Activated T-cell treated with anti-CD3 and anti-CD28 coated beads, Interleukin-2, amount 50 U/mL, for 72 hours (primary cell): ENCODE data around the gene SCLY. TPM values are rescaled to one million over a fixed set of nuclear protein-coding genes. Genes with fewer than 3 reads are reported as not detected.

Experiments used
- ATAC-seq, 2 donors: fragments of 150-1000 bp; cut with Tn5 transposase; replicated peaks in 1 of 2; 2 replicates each; pipeline ENCODE4 v1.10.0; 2021; ENCODE audit warnings: moderate library complexity in 2 of 2, mild to moderate bottlenecking in 1 of 2
- DNase-seq, 2 donors: peaks; one replicate each; pipeline ENCODE4 v3.0.0; 2021 to 2022; ENCODE audit warnings: mixed read lengths in 1 of 2
- H3K27ac Mint-ChIP-seq: one replicate; pipeline ENCODE4 v1.8.0; 2022; ENCODE audit warnings: mild to moderate bottlenecking, moderate library complexity, mixed read lengths
- H3K27me3 Mint-ChIP-seq: one replicate; pipeline ENCODE4 v1.8.0; 2022; ENCODE audit warnings: low read depth, mixed read lengths
- H3K36me3 Mint-ChIP-seq, 2 donors: one replicate each; pipeline ENCODE4 v1.8.0; 2022; ENCODE audit warnings: mixed read lengths in 2 of 2, mild to moderate bottlenecking in 1 of 2; ENCODE audit not compliant: insufficient read depth in 2 of 2
- H3K4me1 Mint-ChIP-seq: one replicate; pipeline ENCODE4 v1.8.0; 2022; ENCODE audit warnings: low read depth, mixed read lengths
- H3K4me3 Mint-ChIP-seq, 2 donors: one replicate each; pipeline ENCODE4 v1.8.0; 2022; ENCODE audit warnings: mild to moderate bottlenecking in 2 of 2, mixed read lengths in 2 of 2, moderate library complexity in 2 of 2
- H3K9me3 Mint-ChIP-seq, 2 donors: one replicate each; pipeline ENCODE4 v1.8.0; 2022; ENCODE audit warnings: mixed read lengths in 2 of 2
- total RNA-seq, 2 donors: library from RNA; stranded (reverse); gene quantifications; one replicate each; pipeline ENCODE4 v1.2.3, GENCODE V29; 2022

SCLY gene
- total RNA-seq, 2 donors from 2014 or later, result 36.3 to 38.2 TPM

DNA sequence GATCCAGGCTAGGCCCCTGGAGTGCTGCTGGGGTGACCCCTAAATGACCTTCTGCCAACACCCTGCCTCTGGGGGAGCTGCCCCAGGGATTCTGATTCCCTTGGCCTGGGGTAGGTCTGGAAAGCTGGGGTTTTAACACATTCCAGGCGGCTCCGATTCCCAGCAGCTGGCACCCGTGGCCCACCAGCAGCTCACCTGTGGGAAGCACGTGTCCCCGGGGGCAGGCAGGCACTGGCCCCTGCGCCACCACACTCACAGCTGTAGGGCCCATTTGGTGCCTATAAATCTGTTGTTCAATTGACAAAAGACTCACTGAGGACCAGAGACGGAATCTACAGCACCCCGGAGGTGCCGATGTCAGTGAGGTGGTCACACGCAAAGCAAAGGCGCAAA, 73.6 kb downstream of the SCLY start:
- no peak for DNase-seq
- Mint-ChIP-seq H3K27me3 (no peaks in the 10 kb centered on the region), H3K27ac (no peak overlapping the region), H3K36me3 (no peaks in the 10 kb centered on the region), H3K4me1 (no peaks in the 10 kb centered on the region), H3K9me3 (no peaks in the 10 kb centered on the region), H3K4me3 (no peak overlapping the region)
- ATAC-seq, result no peak

GRCh38 chr2:238135601-238136150, 74.9 kb downstream of the SCLY start:
- H3K27me3 Mint-ChIP-seq, result no peaks in the 10 kb centered on the region
- ATAC-seq, result no peak
- H3K36me3 Mint-ChIP-seq, result no peaks in the 10 kb centered on the region
- DNase-seq, result no peak
- no peaks in the 10 kb centered on the region for H3K4me1 Mint-ChIP-seq
- no peak overlapping the region for H3K4me3 Mint-ChIP-seq
- H3K27ac Mint-ChIP-seq, result no peak overlapping the region
- no peaks in the 10 kb centered on the region for H3K9me3 Mint-ChIP-seq

DNA sequence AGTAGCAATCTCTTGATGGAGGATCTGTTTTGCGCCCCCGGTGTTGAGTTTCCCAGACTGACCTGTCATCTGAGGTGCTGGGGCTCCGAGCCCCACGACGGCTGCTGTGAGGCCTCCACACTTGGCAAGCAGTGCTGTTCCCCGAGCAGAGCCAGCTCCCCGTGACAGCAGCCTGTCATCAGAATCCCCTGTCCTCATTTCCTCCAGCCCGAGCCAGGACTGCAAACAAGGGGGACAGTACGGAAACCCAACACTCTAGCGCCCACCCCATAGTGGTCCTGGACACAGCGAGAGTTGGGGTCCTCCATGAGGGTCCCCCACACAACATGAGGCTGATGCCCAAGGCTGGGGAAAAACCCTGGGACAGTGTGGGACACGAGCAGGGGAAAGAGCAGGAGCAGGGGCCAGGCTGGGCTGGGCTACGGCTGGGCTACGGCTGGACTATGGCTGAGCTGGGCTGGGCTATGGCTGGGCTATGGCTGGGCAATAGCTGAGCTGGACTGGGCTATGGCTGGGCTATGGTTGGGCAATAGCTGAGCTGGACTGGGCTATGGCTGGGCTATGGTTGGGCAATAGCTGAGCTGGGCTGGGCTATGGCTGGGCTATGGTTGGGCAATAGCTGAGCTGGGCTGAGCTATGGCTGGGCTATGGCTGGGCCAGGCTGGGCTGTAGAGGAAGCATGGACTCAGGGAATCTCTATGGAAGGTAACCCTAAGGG, 76.2 kb downstream of the SCLY start:
- Mint-ChIP-seq H3K4me1 (no peaks in the 10 kb centered on the region), H3K9me3 (no peaks in the 10 kb centered on the region), H3K27me3 (no peaks in the 10 kb centered on the region), H3K27ac (no peak overlapping the region), H3K36me3 (no peaks in the 10 kb centered on the region), H3K4me3 (no peak overlapping the region)
- DNase-seq (no peak), ATAC-seq (no peak)

GRCh38 chr2:238137885-238138284, 77.1 kb downstream of the SCLY start:
- no peak overlapping the region for H3K4me3 Mint-ChIP-seq
- H3K27me3 Mint-ChIP-seq, result no peaks in the 10 kb centered on the region
- H3K9me3 Mint-ChIP-seq, result no peaks in the 10 kb centered on the region
- ATAC-seq (no peak), DNase-seq (no peak)
- no peaks in the 10 kb centered on the region for H3K36me3 Mint-ChIP-seq
- H3K27ac Mint-ChIP-seq, result no peak overlapping the region
- no peaks in the 10 kb centered on the region for H3K4me1 Mint-ChIP-seq

GRCh38 chr2:238138331-238139195, 77.8 kb downstream of the SCLY start, which contains the start of gene KLHL30:
TSS of gene KLHL30 (plus strand) at chr2:238138668. CDS start at chr2:238140755, 2,087 bp downstream.
- H3K4me1 Mint-ChIP-seq, result peaks cover 1% of the 10 kb centered on the region
- H3K27ac Mint-ChIP-seq, result no peak within 1 kb of the TSS
- DNase-seq (no peak), ATAC-seq (no peak)
- H3K4me3 Mint-ChIP-seq, result no peak within 1 kb of the TSS
- H3K36me3 Mint-ChIP-seq, result no peaks in the 10 kb centered on the region
- H3K9me3 Mint-ChIP-seq, result no peaks in the 10 kb centered on the region
- H3K27me3 Mint-ChIP-seq, result no peaks in the 10 kb centered on the region

DNA sequence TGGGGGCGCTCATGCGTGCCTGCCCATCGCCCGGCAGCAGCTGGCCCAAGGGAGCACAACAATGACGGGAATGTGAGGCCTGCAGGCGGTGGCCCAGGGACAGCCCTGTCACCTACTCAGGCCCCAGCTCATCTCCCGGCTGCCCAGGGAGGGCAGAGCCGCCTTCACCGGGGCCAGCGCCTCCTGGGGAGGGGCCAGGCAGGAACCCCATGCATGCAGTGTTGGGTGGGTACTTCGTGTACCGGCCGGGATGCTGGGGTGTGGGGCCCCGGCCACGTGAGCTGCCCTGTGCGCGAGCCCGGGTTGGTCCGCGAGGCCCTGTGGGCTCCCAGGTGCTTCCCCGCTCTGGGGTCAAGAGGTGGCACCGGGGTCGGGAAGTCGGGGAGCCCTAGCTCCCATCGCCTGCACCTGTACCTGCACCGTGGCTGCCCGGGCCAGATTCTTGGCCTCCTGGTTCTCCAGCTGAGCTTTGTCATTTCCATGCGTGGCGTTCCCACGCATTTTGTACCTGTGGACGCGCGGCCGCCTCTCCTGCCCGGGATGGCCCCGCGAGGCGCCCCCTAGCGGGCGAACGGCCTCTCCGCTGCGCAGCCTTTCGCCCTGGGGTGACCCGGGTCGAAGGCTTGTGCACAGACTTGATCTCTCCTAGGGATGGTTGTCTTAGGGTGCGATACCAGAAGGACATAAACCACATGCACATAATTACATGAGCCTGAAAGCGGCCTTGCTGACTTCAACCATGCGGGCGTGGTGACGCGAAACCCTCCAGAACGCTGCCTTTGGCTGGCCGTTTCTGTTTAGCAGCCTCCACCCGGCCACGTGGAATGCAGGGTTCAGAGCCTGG, 78.6 kb downstream of the SCLY start:
- Mint-ChIP-seq H3K27me3 (no peaks in the 10 kb centered on the region), H3K4me1 (peaks cover 7% of the 10 kb centered on the region), H3K9me3 (no peaks in the 10 kb centered on the region), H3K36me3 (no peaks in the 10 kb centered on the region), H3K4me3 (no peak overlapping the region), H3K27ac (no peak overlapping the region)
- DNase-seq (peak; percentile 35 to 55), ATAC-seq (peak; percentile 37 to 45)

- DNase-seq (no peak), ATAC-seq (no peak)
- Mint-ChIP-seq H3K9me3 (no peaks in the 10 kb centered on the region), H3K27me3 (no peaks in the 10 kb centered on the region), H3K4me3 (no peak overlapping the region), H3K4me1 (peaks cover 7% of the 10 kb centered on the region), H3K36me3 (no peaks in the 10 kb centered on the region), H3K27ac (no peak overlapping the region)
Measured at GRCh38 chr2:238140040-238140439, 79.2 kb downstream of the SCLY start.

DNA sequence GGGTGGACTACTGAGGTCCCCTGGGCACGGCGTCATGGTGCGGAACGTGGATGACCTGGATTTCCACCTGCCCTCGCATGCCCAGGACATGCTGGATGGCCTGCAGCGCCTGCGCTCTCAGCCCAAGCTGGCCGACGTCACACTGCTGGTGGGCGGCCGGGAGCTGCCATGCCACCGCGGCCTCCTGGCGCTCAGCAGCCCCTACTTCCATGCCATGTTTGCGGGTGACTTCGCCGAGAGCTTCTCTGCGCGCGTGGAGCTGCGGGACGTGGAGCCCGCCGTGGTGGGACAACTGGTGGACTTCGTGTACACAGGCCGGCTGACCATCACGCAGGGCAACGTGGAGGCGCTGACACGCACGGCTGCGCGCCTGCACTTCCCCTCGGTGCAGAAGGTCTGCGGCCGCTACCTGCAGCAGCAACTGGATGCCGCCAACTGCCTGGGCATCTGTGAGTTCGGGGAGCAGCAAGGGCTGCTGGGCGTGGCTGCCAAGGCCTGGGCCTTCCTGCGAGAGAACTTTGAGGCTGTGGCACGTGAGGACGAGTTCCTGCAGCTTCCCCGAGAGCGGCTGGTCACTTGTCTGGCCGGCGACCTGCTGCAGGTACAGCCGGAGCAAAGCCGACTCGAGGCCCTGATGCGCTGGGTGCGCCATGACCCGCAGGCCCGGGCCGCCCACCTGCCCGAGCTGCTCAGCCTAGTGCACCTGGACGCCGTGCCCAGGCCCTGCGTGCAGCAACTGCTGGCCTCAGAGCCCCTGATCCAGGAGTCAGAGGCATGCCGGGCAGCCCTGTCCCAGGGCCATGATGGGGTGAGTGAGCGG, 80.1 kb downstream of the SCLY start:
- H3K9me3 Mint-ChIP-seq, result no peaks in the 10 kb centered on the region
- no peak for DNase-seq

GRCh38 chr2:238141541-238142318, 80.9 kb downstream of the SCLY start:
- no peak overlapping the region for H3K27ac Mint-ChIP-seq
- ATAC-seq, result no peak
- no peaks in the 10 kb centered on the region for H3K36me3 Mint-ChIP-seq
- H3K9me3 Mint-ChIP-seq, result no peaks in the 10 kb centered on the region
- no peak overlapping the region for H3K4me3 Mint-ChIP-seq
- no peak for DNase-seq
- H3K27me3 Mint-ChIP-seq, result no peaks in the 10 kb centered on the region
- peaks cover 7% of the 10 kb centered on the region for H3K4me1 Mint-ChIP-seq

More for the DNA sequence above, 80.1 kb downstream of the SCLY start:
- H3K27me3 Mint-ChIP-seq, result no peaks in the 10 kb centered on the region
- no peak overlapping the region for H3K4me3 Mint-ChIP-seq
- H3K27ac Mint-ChIP-seq, result no peak overlapping the region
- no peak for ATAC-seq
- no peaks in the 10 kb centered on the region for H3K36me3 Mint-ChIP-seq
- H3K4me1 Mint-ChIP-seq, result peaks cover 7% of the 10 kb centered on the region

DNA sequence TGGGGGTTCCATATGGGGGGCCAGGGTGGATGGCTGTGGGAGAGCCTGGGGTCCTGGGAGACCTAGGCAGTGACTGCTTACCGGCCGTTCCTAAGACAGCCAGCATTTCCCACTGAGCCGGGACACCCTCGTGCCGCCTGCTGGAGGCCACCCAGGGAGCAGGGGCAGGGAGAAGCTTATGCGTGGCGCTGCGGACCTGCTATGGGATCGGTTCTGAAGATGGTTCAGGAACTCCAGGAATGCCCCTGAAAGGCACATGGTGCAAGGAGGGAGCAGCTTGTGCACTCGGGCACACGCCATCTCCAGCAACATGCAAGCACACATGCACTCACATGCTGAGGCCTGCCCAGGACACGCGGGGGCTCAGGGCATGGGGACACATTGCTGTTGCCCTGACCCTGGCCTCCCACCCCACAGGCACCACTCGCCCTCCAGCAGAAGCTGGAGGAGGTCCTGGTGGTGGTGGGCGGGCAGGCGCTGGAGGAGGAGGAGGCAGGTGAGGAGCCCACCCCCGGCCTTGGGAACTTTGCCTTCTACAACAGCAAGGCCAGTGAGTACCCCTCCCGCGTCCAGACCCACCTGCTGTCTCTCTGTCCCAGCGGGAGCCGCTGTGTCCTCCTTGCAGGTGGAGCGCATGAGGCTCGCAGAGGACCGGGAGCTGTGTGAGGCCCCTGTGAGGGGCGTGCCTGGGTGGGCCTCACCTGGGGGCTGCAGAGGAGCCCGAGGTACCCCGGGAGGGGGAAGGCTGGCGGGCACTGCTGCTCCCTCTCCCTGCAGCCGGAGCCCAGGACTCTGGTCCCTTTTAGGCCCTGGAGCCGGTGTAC, 81.8 kb downstream of the SCLY start:
- no peaks in the 10 kb centered on the region for H3K36me3 Mint-ChIP-seq
- DNase-seq (no peak), ATAC-seq (no peak)
- H3K4me1 Mint-ChIP-seq, result peaks cover 7% of the 10 kb centered on the region
- H3K9me3 Mint-ChIP-seq, result no peaks in the 10 kb centered on the region
- no peaks in the 10 kb centered on the region for H3K27me3 Mint-ChIP-seq
- no peak overlapping the region for H3K4me3 Mint-ChIP-seq
- H3K27ac Mint-ChIP-seq, result no peak overlapping the region
